HepG2 (cell line): Measurements from ENCODE around the gene ANKRD12. TPM values are rescaled to one million over a fixed set of nuclear protein-coding genes. Genes with fewer than 3 reads are reported as not detected.

ENCODE experiments used
- ARNT ChIP-seq: fragments of 450-650 bp; IDR thresholded peaks from 2 replicates; pipeline ENCODE4 v1.6.1; 2017
- ATAD3A ChIP-seq: sonication (generic); formaldehyde crosslinking; IDR thresholded peaks from 2 replicates; pipeline ENCODE4 v1.4.0; 2020; ENCODE audit warnings: missing genetic modification reagents
- ATM ChIP-seq: fragments of 450-650 bp; IDR thresholded peaks from 2 replicates; pipeline ENCODE4 v1.7.1; 2017; ENCODE audit warnings: mild to moderate bottlenecking, borderline replicate concordance
- HOXA7 ChIP-seq: sonication (generic); formaldehyde crosslinking; IDR thresholded peaks from 2 replicates; pipeline ENCODE4 v1.8.1; 2022; ENCODE audit warnings: mild to moderate bottlenecking, missing genetic modification reagents, moderate library complexity
- KLF13 ChIP-seq: sonication (generic); formaldehyde crosslinking; IDR thresholded peaks from 2 replicates; pipeline ENCODE4 v1.4.0; 2020; ENCODE audit warnings: mild to moderate bottlenecking, missing genetic modification reagents
- MATR3 ChIP-seq: sonication (generic); formaldehyde crosslinking; IDR thresholded peaks from 2 replicates; pipeline ENCODE4 v1.4.0; 2020; ENCODE audit warnings: missing genetic modification reagents
- MIER2 ChIP-seq: IDR thresholded peaks from 2 replicates; pipeline ENCODE4 v1.6.1; 2016; ENCODE audit warnings: missing biosample characterization, missing genetic modification reagents
- NFRKB ChIP-seq: fragments of 450-650 bp; IDR thresholded peaks from 2 replicates; pipeline ENCODE4 v1.6.1; 2017
- PRMT3 ChIP-seq: sonication (generic); formaldehyde crosslinking; IDR thresholded peaks from 2 replicates; pipeline ENCODE4 v1.8.1; 2022; ENCODE audit warnings: low read depth, mild to moderate bottlenecking, moderate library complexity, missing genetic modification reagents, borderline replicate concordance
- RBFOX2 ChIP-seq: fragments of 200-400 bp; formaldehyde crosslinking; IDR thresholded peaks from 2 replicates; pipeline ENCODE4 v1.6.1; 2017; ENCODE audit warnings: low read depth, mild to moderate bottlenecking, low read length
- SP140L ChIP-seq: sonication (generic); formaldehyde crosslinking; IDR thresholded peaks from 2 replicates; pipeline ENCODE4 v1.4.0; 2020; ENCODE audit warnings: missing genetic modification reagents, borderline replicate concordance
- ZFP90 ChIP-seq: sonication (generic); formaldehyde crosslinking; IDR thresholded peaks from 2 replicates; pipeline ENCODE4 v1.8.0; 2022; ENCODE audit warnings: missing genetic modification reagents, mild to moderate bottlenecking, inconsistent platforms, borderline replicate concordance
- ZFY ChIP-seq: sonication (generic); formaldehyde crosslinking; IDR thresholded peaks from 2 replicates; pipeline ENCODE4 v1.4.0; 2020; ENCODE audit warnings: missing genetic modification reagents
- ZNF101 ChIP-seq: sonication (generic); formaldehyde crosslinking; IDR thresholded peaks from 2 replicates; pipeline ENCODE4 v1.4.0; 2020; ENCODE audit warnings: mild to moderate bottlenecking, low read depth, missing genetic modification reagents, borderline replicate concordance
- ZNF329 ChIP-seq: sonication (generic); formaldehyde crosslinking; IDR thresholded peaks from 2 replicates; pipeline ENCODE4 v1.9.0; 2021; ENCODE audit warnings: low read depth, mild to moderate bottlenecking, missing genetic modification reagents
- ZNF441 ChIP-seq: sonication (generic); formaldehyde crosslinking; IDR thresholded peaks from 2 replicates; pipeline ENCODE4 v1.7.0; 2021; ENCODE audit warnings: missing genetic modification reagents, borderline replicate concordance
- ZNF629 ChIP-seq: sonication (generic); formaldehyde crosslinking; conservative IDR thresholded peaks from 2 replicates; pipeline ENCODE4 v1.5.0; 2020; ENCODE audit warnings: missing genetic modification reagents
- ZNF781 ChIP-seq: sonication (generic); formaldehyde crosslinking; IDR thresholded peaks from 2 replicates; pipeline ENCODE4 v1.5.1; 2020; ENCODE audit warnings: borderline replicate concordance, mild to moderate bottlenecking, missing genetic modification reagents; ENCODE audit errors: not compliant biosample characterization
- ZNF816 ChIP-seq: sonication (generic); formaldehyde crosslinking; IDR thresholded peaks from 2 replicates; pipeline ENCODE4 v1.8.0; 2022; ENCODE audit warnings: missing genetic modification reagents, mild to moderate bottlenecking, borderline replicate concordance
- polyA plus RNA-seq, 8 experiments: library from polyadenylated mRNA; depleted of rRNA in 3 of 8; stranded (reverse) in 7 of 8; unstranded in 1 of 8; fragments of >200 nt; fragmentation: Illumina TruSeq in 4 of 8; extraction: Trizol in 4 of 8; gene quantifications; 2 replicates each; pipeline versions ENCODE4 v1.2.1 to v1.2.3, GENCODE V29; 2011 to 2016; ENCODE audit warnings: low read depth in 4 of 8, missing spikeins in 1 of 8, mixed read lengths in 1 of 8; ENCODE audit not compliant: insufficient read depth in 1 of 8
- total RNA-seq, 5 experiments: library from RNA; depleted of rRNA; stranded (reverse); fragments of >200 nt; fragmentation: Illumina TruSeq; extraction: Trizol; gene quantifications; 2 replicates each; pipeline ENCODE4 v1.2.3, GENCODE V29; 2016; ENCODE audit warnings: low read depth in 1 of 5
- TF ChIP-seq, protein P1 (sequence below): conservative IDR thresholded peaks from 2 replicates; pipeline ENCODE4 v1.6.1; 2018; ENCODE audit warnings: missing genetic modification reagents
- TF ChIP-seq, protein P2 (sequence below): sonication (generic); formaldehyde crosslinking; IDR thresholded peaks from 2 replicates; pipeline ENCODE4 v1.9.0; 2021; ENCODE audit warnings: missing genetic modification reagents, borderline replicate concordance
- TF ChIP-seq, protein P3 (sequence below): IDR thresholded peaks from 2 replicates; pipeline ENCODE4 v1.6.1; 2016; ENCODE audit warnings: control low read depth
- TF ChIP-seq, protein P4 (sequence below): sonication (generic); formaldehyde crosslinking; IDR thresholded peaks from 2 replicates; pipeline ENCODE4 v1.5.0; 2020; ENCODE audit warnings: missing genetic modification reagents
- TF ChIP-seq, protein P5 (sequence below): sonication (generic); formaldehyde crosslinking; IDR thresholded peaks from 2 replicates; pipeline ENCODE4 v1.8.1; 2022; ENCODE audit warnings: mild to moderate bottlenecking, missing genetic modification reagents

The ANKRD12 gene
- total and polyA plus RNA-seq, 2 of the 13 experiments (the other 11 are each of a cell fraction or from before 2014, with no cell fraction given) = 6.0 to 23.2 TPM

DNA sequence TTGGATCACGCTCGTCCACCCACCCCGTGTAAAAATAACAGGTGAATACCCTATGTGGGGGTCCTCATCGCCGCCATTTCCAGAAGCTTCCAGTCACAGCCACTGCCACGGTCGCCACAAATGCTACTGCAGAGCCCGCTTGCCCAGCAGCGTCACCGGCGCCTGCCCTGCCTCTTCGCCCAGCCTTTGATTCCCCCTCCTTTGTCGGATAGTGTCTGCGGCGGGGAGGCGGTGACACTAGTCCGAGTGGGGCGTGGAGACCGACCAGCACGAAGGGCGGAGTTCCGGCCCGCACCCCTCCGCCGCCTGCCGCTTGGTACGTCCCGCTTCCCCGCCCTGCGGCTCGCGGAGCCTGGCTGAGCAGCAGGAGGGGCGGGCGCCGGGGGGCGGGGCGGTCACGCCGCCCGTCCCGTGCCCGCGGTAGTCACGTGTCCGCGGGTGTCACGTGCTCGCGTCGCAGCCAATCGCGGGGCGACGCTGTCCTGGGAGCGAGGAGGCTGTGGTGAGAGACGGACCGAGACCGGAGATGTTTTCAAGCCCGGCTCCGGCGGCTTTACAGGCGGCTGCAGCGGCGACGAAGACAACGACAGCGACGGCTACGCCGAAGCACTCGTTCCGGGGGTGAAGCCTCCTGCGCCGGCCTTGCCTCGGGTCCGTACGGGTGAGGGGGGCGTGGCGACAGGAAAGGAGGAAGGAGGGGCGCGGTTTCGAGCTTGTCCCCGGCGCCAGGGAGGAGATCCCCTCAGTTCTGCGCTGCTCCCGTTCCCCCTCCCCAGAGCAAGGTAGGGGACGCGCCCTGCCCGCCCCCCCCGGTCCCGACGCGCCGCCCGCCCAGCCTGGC lies at the start of gene ANKRD12 (continued):
- TF ChIP-seq, protein P1, sequence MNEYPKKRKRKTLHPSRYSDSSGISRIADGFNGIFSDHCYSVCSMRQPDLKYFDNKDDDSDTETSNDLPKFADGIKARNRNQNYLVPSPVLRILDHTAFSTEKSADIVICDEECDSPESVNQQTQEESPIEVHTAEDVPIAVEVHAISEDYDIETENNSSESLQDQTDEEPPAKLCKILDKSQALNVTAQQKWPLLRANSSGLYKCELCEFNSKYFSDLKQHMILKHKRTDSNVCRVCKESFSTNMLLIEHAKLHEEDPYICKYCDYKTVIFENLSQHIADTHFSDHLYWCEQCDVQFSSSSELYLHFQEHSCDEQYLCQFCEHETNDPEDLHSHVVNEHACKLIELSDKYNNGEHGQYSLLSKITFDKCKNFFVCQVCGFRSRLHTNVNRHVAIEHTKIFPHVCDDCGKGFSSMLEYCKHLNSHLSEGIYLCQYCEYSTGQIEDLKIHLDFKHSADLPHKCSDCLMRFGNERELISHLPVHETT (CRISPR knock-in tag) = peak; percentile 72; the same call in 1 of the 2 replicates
- TF ChIP-seq ATM (no peak), RBFOX2 (peak; percentile 92), HOXA7 (CRISPR knock-in tag) (no peak), SP140L (CRISPR knock-in tag) (no peak), ZNF441 (no peak), ZFY (CRISPR knock-in tag) (peak; percentile 70), ZNF781 (no peak), ZNF329 (CRISPR knock-in tag) (no peak; the same call in 1 of the 2 replicates), ZFP90 (0 out of 2 replicates have a peak, but pooled peaks have one; percentile 58), MIER2 (CRISPR knock-in tag) (no peak), ZNF101 (no peak; the same call in 1 of the 2 replicates), ZNF816 (CRISPR knock-in tag) (no peak), ZNF629 (CRISPR knock-in tag) (no peak), ATAD3A (CRISPR knock-in tag) (no peak), ARNT (no peak), MATR3 (CRISPR knock-in tag) (no peak), NFRKB (no peak), PRMT3 (CRISPR knock-in tag) (peak; percentile 88; the same call in 1 of the 2 replicates), KLF13 (CRISPR knock-in tag) (no peak)
- TF ChIP-seq, protein P2, sequence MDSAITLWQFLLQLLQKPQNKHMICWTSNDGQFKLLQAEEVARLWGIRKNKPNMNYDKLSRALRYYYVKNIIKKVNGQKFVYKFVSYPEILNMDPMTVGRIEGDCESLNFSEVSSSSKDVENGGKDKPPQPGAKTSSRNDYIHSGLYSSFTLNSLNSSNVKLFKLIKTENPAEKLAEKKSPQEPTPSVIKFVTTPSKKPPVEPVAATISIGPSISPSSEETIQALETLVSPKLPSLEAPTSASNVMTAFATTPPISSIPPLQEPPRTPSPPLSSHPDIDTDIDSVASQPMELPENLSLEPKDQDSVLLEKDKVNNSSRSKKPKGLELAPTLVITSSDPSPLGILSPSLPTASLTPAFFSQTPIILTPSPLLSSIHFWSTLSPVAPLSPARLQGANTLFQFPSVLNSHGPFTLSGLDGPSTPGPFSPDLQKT = no peak
- TF ChIP-seq, protein P3, sequence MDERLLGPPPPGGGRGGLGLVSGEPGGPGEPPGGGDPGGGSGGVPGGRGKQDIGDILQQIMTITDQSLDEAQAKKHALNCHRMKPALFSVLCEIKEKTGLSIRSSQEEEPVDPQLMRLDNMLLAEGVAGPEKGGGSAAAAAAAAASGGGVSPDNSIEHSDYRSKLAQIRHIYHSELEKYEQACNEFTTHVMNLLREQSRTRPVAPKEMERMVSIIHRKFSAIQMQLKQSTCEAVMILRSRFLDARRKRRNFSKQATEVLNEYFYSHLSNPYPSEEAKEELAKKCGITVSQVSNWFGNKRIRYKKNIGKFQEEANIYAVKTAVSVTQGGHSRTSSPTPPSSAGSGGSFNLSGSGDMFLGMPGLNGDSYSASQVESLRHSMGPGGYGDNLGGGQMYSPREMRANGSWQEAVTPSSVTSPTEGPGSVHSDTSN (CRISPR knock-in tag) = no peak
- TF ChIP-seq, protein P4, sequence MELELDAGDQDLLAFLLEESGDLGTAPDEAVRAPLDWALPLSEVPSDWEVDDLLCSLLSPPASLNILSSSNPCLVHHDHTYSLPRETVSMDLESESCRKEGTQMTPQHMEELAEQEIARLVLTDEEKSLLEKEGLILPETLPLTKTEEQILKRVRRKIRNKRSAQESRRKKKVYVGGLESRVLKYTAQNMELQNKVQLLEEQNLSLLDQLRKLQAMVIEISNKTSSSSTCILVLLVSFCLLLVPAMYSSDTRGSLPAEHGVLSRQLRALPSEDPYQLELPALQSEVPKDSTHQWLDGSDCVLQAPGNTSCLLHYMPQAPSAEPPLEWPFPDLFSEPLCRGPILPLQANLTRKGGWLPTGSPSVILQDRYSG (CRISPR knock-in tag) = no peak
- TF ChIP-seq, protein P5, sequence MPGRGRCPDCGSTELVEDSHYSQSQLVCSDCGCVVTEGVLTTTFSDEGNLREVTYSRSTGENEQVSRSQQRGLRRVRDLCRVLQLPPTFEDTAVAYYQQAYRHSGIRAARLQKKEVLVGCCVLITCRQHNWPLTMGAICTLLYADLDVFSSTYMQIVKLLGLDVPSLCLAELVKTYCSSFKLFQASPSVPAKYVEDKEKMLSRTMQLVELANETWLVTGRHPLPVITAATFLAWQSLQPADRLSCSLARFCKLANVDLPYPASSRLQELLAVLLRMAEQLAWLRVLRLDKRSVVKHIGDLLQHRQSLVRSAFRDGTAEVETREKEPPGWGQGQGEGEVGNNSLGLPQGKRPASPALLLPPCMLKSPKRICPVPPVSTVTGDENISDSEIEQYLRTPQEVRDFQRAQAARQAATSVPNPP (CRISPR knock-in tag) = peak; percentile 66; the same call in 1 of the 2 replicates
